Right renal pelvis (tissue), 4 donors: ENCODE measurements around the gene TMC4. TPM values are rescaled to one million over a fixed set of nuclear protein-coding genes. Genes with fewer than 3 reads are reported as not detected.
"Not testable (repeated sequence)": the region's sequence is repeated elsewhere in the genome, so short reads cannot be mapped to it uniquely, and the experiment has no call there.

ENCODE experiments used
- DNase-seq, 4 donors: peaks; one replicate each; pipeline ENCODE4 v3.0.0-alpha.2; 2013; ENCODE audit warnings: low read depth in 4 of 4, low spot score in 3 of 4, missing footprints in 1 of 4
- polyA plus RNA-seq, 4 donors: library from polyadenylated mRNA; unstranded; fragments of 120-200 nt; gene quantifications; one replicate each; pipeline ENCODE4 v1.2.1, GENCODE V29; 2013; ENCODE audit not compliant: insufficient read length in 4 of 4

Gene TMC4
- polyA plus RNA-seq, 4 donors = 26.9 to 35.6 (median 33.7) TPM

- DNase-seq = no peak
These were observed 10.5 kb upstream of the TMC4 start for GRCh38 chr19:54183431-54183830.

- not testable (repeated sequence) for DNase-seq
These were observed 8.9 kb upstream of the TMC4 start for GRCh38 chr19:54181894-54182293.

DNA sequence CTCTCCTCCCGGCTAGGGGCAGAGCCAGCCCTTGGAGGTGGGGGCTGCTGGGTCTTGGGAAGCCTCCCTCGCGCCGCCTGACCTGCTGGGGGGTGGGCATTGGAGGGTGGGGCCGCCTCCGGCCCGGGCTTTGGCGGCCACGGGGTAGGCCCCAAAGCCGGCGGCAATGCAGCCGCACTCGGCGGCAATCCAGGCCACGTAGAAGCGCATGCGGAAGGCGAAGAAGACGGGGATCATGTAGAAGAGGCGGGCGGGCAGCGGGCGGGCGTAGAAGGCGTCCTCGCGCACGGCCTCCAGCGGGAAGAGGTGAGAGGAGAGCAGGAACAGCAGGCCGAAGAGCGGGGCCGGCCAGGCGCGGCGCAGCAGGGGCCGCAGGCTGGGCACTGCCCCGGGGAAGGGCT lies 7.7 kb upstream of the TMC4 start:
- DNase-seq = no peak

DNA sequence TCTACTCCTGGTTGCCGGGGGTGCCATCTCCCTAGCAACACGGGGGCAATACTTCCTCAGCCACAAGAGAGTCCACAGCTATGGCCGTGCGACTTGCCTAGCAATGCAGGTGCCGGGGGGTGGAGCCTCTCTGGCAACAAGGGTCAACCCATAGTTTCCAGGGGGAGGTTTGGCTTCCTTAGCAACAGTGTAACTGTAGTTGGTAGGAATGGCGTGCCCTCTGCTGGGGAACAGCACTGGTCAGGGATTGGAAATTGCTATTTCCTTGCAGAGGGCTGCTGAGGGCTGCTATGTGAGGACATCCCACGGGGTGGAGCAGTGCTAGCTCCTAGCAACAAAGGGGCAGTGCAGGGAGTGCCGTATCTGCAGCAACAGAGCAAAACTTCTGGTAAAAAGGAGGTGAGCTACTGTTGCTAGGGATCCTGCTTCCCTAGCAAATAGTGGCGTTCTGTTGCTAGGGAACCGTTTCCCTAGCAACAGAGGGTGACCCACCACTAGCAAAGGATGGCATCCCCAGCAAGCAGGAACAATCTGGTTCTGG lies 7.0 kb upstream of the TMC4 start:
- DNase-seq = peak in 2 of 4 donors; percentile 68 to 74

DNA sequence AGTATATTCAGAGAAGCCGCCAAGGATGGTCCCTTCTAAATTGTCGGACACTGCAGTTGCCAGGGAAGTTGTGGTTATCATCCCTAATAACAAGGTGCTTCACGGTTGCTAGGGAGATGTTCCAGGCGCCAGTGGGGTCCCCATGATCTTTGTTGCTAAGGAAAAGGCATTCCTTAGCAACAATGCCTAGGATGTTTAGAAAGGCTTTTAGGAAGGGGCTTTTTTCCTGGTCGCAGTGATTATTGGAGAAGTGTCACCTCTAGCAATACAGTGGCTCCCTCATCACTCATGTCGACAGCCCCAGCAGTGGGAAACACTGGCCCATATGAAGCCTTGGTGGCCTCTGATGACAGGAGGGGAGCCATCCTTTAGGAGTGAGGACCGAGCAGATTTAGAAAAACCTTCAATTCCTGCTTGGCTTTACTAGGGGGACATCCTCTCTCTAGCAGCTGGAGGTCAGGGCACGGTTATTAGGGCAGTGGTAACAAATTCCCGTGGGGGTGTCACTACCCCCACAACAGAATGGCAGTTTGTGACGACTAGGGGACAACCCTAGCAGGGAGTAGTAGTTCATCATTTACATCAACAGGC lies 6.4 kb upstream of the TMC4 start:
- no peak for DNase-seq

DNA sequence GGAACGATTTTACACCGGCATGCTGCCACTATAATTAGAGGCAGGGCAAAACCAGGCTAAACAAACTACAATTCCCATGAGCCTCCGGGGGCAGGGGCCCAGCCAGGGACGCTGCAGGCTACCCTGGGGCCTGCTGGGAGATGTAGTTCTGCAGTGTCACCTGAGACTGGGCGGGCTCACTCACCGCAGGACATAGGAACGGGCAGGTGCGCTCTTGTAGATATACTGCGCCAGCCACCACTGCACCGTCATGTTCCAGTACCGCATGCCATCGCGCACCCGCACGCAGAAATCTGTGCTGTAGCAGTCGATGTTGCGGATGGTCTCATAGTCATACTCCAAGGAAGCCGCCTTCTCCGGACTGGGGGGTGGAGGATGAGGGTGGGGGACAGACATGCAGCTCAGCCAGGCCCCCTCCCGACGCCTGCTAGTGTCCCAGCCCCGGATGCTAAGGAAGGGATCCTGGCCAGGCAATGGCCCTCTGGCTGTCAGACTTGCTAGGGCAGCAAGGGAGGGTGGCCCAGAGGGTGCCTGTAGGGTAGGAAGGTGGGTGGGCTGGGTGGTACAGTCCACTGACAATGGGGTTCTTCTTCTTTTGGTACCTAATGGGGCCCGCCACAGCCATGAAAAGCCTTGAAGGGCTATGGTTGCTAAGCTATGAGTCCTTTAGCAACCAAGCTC lies 5.8 kb upstream of the TMC4 start:
- no peak for DNase-seq

- no peak for DNase-seq
These were observed 1.2 kb upstream of the TMC4 start for GRCh38 chr19:54173951-54174834.

DNA sequence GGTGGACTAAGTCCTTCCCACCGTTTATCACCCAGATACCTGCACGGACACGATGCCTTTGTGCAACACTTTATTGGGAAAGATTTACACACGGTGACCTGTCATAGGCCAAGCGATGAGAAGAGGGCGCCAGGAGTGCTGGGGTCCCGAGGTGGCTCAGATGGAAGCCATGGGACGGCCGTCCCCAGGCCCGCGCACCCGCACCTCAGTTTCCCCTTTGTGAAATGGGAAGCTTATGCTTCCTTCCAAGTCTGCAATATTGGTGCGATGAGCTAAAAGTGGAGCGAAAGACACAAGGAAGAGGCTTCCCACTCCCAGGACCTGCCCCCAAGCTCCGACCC lies 369 bp upstream of the TMC4 start:
- DNase-seq = no peak

DNA sequence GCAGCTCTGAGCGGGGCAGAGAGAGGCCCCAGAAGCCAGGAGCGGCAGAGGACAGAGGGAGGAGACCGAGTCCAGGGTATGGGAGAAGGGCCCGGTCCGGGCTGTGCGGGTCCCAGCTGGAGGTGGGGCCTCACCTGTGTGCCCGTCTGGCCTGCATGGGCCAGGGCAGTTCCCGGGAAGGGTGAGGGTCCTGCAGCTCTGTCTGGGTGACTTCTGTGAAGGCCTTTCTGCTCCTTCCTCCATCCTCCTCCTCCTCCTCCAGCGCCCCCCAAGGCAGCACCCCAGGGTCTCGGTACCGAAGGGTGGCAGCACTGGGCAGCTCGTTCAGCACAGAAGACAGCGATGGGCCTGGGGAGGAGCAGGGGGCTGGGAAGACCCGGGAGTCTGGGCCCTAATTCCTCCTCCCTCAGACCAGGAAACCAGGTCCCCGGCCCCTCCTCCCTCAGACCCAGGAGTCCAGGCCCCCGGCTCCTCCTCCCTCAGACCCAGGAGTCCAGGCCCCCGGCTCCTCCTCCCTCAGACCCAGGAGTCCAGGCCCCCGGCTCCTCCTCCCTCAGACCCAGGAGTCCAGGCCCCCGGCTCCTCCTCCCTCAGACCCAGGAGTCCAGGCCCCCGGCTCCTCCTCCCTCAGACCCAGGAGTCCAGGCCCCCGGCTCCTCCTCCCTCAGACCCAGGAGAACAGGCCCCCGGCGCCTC lies 1.1 kb downstream of the TMC4 start:
- not testable (repeated sequence) for DNase-seq

DNA sequence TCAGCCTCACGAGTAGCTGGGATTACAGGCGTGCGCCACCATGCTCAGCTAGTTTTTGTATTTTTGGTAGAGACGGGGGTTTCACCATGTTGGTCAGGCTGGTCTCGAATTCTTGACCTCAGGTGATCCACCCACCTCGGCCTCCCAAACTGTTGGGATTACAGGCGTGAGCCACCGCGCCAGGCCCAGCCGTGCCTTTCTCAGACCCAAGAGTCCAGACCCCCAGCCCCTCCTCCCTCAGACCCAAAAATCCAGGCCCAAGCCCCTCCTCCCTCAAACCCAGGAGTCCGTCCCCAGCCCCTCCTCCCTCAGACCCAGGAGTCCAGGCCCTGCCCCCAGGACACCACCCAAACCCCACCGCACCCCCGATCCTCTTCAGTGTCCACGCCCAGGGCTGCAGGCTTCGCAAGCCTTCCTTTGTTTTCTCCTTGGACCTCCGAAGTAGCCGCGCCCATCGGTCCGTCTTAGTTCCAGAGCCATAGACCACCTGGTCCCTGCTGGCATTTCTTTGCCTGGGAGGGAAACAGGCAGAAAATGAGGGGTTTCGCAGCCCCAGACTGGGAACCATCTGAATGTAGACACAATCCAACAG lies 3.7 kb downstream of the TMC4 start:
- no peak for DNase-seq

GRCh38 chr19:54168174-54168917 lies 4.6 kb downstream of the TMC4 start:
- DNase-seq = peak; percentile 71 to 86 (median 82)

DNA sequence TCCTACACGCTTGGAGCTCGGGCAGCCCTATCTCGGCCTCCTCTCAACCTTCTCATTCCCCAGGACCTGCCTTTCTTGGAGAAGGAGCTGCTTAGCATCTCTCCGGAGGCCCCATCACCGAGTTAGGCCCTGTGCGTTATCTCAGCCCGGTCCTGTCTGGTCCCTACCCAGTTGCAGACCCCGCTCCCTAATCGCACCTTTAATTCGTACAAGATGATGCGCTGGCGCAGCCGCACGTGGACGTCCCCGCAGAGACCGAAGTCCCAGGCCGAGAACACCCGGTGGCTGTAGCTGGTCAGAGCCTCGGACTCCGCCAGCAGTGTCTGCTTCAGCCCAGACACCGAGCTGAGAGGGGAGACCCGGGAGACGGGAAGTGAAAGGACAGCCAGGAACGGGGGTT lies 7.7 kb downstream of the TMC4 start:
- DNase-seq = no peak

DNA sequence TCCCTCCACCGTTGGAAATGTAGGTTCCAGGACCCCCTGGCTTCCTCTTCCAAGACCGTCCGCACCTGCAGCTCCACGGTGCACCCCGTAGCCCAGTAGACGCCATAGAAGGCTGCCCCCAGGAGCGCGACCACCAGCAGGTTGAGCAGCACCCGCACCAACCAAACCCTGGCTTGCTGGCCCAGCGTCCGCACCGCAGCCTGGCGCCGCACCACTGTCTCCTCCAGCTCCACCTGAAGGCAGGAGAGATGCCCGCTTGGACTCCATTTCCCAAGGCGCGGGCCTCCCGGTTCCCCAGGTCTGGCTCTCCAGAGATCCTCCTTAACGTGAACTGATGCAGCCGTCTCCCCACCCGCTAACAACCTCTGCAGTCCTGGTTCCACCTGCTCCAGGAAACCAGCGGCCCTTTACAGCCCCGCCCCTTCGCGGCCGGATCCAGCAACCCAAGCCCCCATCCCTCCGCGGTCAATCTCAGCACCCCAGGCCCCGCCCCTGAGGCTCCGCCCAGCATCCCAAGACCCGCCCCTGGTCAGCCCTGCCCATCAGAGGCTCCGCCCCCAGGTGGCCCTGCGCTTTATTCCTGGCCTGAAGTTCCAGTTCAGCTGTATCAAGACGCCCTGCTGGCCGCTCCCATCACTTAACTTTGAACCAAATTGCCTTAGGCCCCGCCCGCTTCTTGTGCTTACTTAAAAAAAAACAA lies 8.4 kb downstream of the TMC4 start:
- no peak for DNase-seq

- DNase-seq = no peak
These were observed 10.1 kb downstream of the TMC4 start for GRCh38 chr19:54162884-54163283.

DNA sequence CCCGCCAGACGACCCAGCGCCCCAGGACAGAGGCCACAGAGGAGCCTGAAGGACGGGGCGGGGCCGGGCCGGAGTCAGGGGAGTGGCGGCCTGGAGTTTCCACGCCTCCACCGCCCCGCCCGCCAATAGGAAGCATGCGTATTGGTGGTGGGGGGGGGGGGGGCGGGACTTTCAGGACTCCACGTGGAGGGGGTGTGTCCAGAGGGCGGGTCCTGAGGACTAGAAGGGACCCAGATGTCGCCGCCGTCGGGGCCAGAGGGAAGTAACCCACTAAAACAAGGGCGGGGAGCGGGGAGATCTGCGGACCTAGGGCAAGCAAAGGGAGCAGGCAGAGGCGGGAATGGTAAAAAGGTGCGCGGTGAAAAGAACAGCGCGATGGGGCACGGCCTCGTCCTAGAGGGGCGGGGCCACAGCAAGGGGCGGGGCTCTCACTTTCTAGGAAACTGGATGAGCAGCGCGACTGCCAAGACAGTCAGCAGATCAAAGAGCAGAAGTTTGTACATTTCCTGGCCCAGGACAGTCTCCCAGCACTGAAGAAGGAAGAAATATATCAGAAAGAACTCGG lies 10.6 kb downstream of the TMC4 start:
- DNase-seq = peak in 1 of 4 donors; percentile 60

- DNase-seq = no peak
These were observed 12.1 kb downstream of the TMC4 start for GRCh38 chr19:54160854-54161253.

GRCh38 chr19:54160182-54160811 lies 12.7 kb downstream of the TMC4 start:
- DNase-seq = no peak
